SU-DHL-6 (cell line): ENCODE data around the gene PRR5.
A peak's percentile ranks its signal among the peaks of the same experiment; 100 is the strongest.

ENCODE experiments used
- H2AFZ ChIP-seq: fragments of 200-600 bp; sonication (generic); 2 replicates; pipeline ENCODE4 v1.6.1; 2014; ENCODE audit warnings: low read depth, mild to moderate bottlenecking, moderate library complexity, mixed read lengths, antibody characterized with exemption, low read length; ENCODE audit not compliant: severe bottlenecking
- H3F3A ChIP-seq: fragments of 200-600 bp; shearing (Covaris generic); 2 replicates; pipeline ENCODE4 v1.6.0; 2016; ENCODE audit warnings: antibody characterized with exemption, mild to moderate bottlenecking; ENCODE audit not compliant: insufficient read depth
- H3K27ac ChIP-seq: fragments of 200-600 bp; sonication (generic); 2 replicates; pipeline ENCODE4 v1.5.1; 2016; ENCODE audit warnings: low read depth, mild to moderate bottlenecking, low read length, moderate library complexity, mixed read lengths
- H3K27me3 ChIP-seq: fragments of 200-600 bp; sonication (generic), shearing (Covaris generic); 2 replicates; pipeline ENCODE4 v1.6.0; 2014; ENCODE audit warnings: mild to moderate bottlenecking, low read length
- H3K36me3 ChIP-seq: fragments of 200-600 bp; sonication (generic); 2 replicates; pipeline ENCODE4 v1.6.1; 2014; ENCODE audit warnings: mild to moderate bottlenecking, low read length, mixed read lengths
- H3K4me2 ChIP-seq: fragments of 300-600, 200-600 bp; shearing (Covaris generic), sonication (generic); 2 replicates; pipeline ENCODE4 v1.6.0; 2014; ENCODE audit warnings: low read length, low read depth, mild to moderate bottlenecking; ENCODE audit not compliant: poor library complexity, severe bottlenecking
- H3K4me3 ChIP-seq: fragments of 200-600 bp; sonication (generic); 2 replicates; pipeline ENCODE4 v1.5.1; 2014; ENCODE audit warnings: antibody characterized with exemption, low read length, mild to moderate bottlenecking, mixed read lengths; ENCODE audit not compliant: insufficient read depth, poor library complexity, severe bottlenecking
- H3K79me2 ChIP-seq: fragments of 200-600 bp; sonication (generic); 2 replicates; pipeline ENCODE4 v1.6.1; 2014; ENCODE audit warnings: mild to moderate bottlenecking, low read length, moderate library complexity; ENCODE audit not compliant: insufficient read depth
- H3K9ac ChIP-seq: fragments of 200-600 bp; sonication (generic); 2 replicates; pipeline ENCODE4 v1.7.0; 2014; ENCODE audit warnings: mild to moderate bottlenecking, low read length
- H3K9me2 ChIP-seq: fragments of 200-600 bp; sonication (generic); replicated peaks from 2 replicates; pipeline ENCODE4 v1.6.1; 2014; ENCODE audit warnings: low read length; ENCODE audit not compliant: insufficient read depth
- H3K9me3 ChIP-seq: fragments of 200-600 bp; sonication (generic); 2 replicates; pipeline ENCODE4 v1.6.1; 2014; ENCODE audit warnings: low read length, mixed read lengths; ENCODE audit not compliant: insufficient read depth
- H4K20me1 ChIP-seq: fragments of 200-600 bp; sonication (generic); 2 replicates; pipeline ENCODE4 v1.6.1; 2014; ENCODE audit warnings: low read depth, mild to moderate bottlenecking, antibody characterized with exemption, low read length, moderate library complexity, mixed read lengths
- EZH2phosphoT487 ChIP-seq: fragments of 200-600 bp; sonication (generic), shearing (Covaris generic); conservative IDR thresholded peaks from 2 replicates; pipeline ENCODE4 v1.6.1; 2018; ENCODE audit warnings: mild to moderate bottlenecking, antibody characterized with exemption, low read length, moderate library complexity, mixed read lengths
- TF ChIP-seq, protein P1 (sequence below): fragments of 200-600 bp; sonication (generic); IDR thresholded peaks from one replicate; pipeline ENCODE4 v1.5.1; 2017; ENCODE audit warnings: antibody characterized with exemption, mild to moderate bottlenecking, low read length, moderate library complexity; ENCODE audit not compliant: insufficient read depth, poor library complexity, severe bottlenecking

The PRR5 gene

DNA sequence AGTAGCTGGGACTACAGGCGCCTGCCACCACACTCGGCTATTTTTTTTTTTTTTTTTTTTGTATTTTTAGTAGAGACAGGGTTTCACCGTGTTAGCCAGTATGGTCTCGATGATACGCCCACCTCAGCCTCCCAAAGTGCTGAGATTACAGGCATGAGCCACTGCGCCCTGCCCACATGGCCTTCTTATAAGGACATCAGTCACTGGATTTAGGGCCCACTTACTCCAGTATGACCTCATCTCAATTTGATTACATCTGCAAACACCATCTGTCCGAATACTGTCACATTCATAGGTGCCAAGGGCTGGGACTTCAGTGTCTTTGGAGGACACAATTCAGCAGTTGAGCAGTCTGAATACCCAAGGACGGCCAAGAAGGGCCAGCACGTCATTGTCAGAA is 8.2 kb upstream of the PRR5 start:
- no peaks in the 10 kb centered on the region for H3K36me3 ChIP-seq
- no peaks in the 10 kb centered on the region for H3F3A ChIP-seq
- no peak overlapping the region for H3K4me2 ChIP-seq
- TF ChIP-seq, protein P1, sequence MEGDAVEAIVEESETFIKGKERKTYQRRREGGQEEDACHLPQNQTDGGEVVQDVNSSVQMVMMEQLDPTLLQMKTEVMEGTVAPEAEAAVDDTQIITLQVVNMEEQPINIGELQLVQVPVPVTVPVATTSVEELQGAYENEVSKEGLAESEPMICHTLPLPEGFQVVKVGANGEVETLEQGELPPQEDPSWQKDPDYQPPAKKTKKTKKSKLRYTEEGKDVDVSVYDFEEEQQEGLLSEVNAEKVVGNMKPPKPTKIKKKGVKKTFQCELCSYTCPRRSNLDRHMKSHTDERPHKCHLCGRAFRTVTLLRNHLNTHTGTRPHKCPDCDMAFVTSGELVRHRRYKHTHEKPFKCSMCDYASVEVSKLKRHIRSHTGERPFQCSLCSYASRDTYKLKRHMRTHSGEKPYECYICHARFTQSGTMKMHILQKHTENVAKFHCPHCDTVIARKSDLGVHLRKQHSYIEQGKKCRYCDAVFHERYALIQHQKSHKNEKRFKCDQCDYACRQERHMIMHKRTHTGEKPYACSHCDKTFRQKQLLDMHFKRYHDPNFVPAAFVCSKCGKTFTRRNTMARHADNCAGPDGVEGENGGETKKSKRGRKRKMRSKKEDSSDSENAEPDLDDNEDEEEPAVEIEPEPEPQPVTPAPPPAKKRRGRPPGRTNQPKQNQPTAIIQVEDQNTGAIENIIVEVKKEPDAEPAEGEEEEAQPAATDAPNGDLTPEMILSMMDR: no peak
- no peak for TF ChIP-seq EZH2phosphoT487
- no peaks in the 10 kb centered on the region for H4K20me1 ChIP-seq
- no peaks in the 10 kb centered on the region for H3K79me2 ChIP-seq
- no peaks in the 10 kb centered on the region for H3K9me2 ChIP-seq
- H3K27ac ChIP-seq: no peak overlapping the region
- no peaks in the 10 kb centered on the region for H3K9me3 ChIP-seq
- no peaks in the 10 kb centered on the region for H3K27me3 ChIP-seq
- H3K9ac ChIP-seq: no peak overlapping the region
- H3K4me3 ChIP-seq: no peak overlapping the region
- H2AFZ ChIP-seq: no peak overlapping the region

DNA sequence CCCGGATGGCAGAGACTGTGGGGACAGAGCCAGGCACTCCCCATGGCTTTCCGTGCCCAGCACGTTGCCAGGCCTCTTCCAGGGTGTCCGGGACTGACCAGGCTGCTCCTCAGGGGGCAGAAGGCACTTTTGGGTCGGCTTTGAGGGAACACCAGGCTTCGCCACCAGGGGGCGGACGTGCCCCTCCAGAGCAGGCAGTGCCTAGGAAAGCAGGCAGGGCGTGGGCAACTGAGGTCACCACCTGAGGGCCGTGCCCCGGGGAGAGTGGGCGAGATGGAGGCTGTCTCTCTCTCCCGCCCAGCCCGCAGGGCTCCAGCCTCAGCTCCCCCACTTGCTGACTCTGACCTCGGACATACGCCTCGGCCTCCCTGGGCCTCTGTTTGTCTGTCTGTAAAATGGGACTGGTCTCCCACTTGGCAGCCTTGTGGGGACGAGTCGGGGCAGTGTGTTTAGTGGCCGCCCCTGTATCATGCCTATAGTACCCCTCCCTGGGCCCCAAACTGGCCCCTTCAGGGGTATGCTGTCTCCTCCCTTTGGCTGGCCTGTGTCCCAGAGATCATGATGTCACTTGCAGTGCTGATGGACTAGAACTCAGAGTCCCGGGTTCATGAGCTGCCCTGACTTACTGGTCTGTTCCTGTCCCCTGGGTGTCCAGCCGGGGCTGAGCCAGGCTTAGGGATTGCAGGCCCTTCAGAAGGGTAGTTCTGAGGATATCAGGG is 4.4 kb upstream of the PRR5 start:
- H3K79me2 ChIP-seq: no peaks in the 10 kb centered on the region
- H3K27me3 ChIP-seq: no peaks in the 10 kb centered on the region
- H3K4me2 ChIP-seq: no peak overlapping the region
- no peak overlapping the region for H3K27ac ChIP-seq
- H3K9ac ChIP-seq: no peak overlapping the region
- H3K9me3 ChIP-seq: no peaks in the 10 kb centered on the region
- H3K36me3 ChIP-seq: no peaks in the 10 kb centered on the region
- TF ChIP-seq, protein P1: peak; percentile 81
- no peak for TF ChIP-seq EZH2phosphoT487
- H3K9me2 ChIP-seq: no peaks in the 10 kb centered on the region
- H3F3A ChIP-seq: no peaks in the 10 kb centered on the region
- H3K4me3 ChIP-seq: no peak overlapping the region
- no peak overlapping the region for H2AFZ ChIP-seq
- H4K20me1 ChIP-seq: no peaks in the 10 kb centered on the region

DNA sequence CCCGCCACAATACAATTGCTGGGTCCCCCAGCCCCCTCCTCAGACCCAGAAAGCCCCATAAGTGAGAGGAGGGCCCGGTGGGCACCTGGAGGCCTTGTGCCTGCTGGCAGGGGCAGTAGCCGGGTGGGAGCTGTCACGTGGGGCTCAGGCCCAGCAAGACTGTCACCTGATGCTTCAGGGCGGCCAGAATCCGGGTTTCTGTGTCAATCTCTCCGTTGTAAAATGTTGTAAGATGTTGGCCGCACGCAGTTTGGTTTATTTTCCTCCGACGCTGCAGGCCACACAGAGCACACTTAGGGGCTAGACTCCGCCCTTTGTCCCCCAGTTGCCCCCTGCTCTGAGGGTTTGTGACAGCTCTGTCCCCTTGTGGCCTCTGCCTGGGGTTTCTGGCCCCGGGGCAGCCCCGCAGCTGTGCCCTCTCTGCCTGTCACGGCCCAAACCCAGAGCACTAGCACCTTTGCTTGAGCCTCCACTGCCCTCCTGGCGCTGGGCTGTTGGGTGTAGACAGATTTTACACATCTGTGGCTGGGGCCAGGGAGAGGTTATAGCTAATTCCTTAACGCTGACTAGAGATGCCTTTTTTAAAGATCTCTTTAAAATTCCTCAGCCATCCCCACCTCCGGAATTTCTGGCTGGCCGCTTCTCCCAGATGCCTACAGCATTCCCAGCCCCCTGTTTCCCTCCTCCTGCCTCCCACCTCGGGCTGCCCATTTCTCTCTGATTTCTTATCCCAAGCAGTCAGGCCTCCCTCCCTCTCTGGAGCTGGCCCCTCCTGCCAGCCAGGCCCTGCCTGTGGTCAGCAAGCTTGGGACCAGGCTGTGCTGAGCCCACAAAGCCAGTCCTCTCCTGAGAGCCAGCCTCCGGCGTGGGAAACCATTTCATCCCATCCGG is 3.2 kb upstream of the PRR5 start:
- H3K36me3 ChIP-seq: no peaks in the 10 kb centered on the region
- no peaks in the 10 kb centered on the region for H3K9me2 ChIP-seq
- no peaks in the 10 kb centered on the region for H3K79me2 ChIP-seq
- no peaks in the 10 kb centered on the region for H3K9me3 ChIP-seq
- no peak overlapping the region for H3K9ac ChIP-seq
- H3K27ac ChIP-seq: no peak overlapping the region
- no peaks in the 10 kb centered on the region for H3K27me3 ChIP-seq
- H2AFZ ChIP-seq: no peak overlapping the region
- H3K4me3 ChIP-seq: no peak overlapping the region
- no peaks in the 10 kb centered on the region for H4K20me1 ChIP-seq
- H3K4me2 ChIP-seq: no peak overlapping the region
- TF ChIP-seq EZH2phosphoT487: no peak
- TF ChIP-seq, protein P1: no peak
- no peaks in the 10 kb centered on the region for H3F3A ChIP-seq
